HepG2 (cell line): ENCODE results near the gene NFYC. TPM values are rescaled to one million over a fixed set of nuclear protein-coding genes. Genes with fewer than 3 reads are reported as not detected.

ENCODE experiments used
- ATAC-seq: fragments of 200-7000 bp; cut with Tn5 transposase; 3 replicates; pipeline ENCODE4 v1.9.1; 2020; ENCODE audit warnings: mild to moderate bottlenecking, moderate library complexity
- BruUV-seq: library from RNA; stranded (reverse); fragments of 400-500 nt; replicated peaks from 2 replicates; lab custom pipeline; 2021; lab: Mats Ljungman, UMichigan
- CTCF ChIA-PET: fragments of 300-600 bp; formaldehyde crosslinking; extraction: SDS; loops from one replicate; lab custom pipeline; 2021; ENCODE audit warnings: low total read pairs, inconsistent platforms, low intra/inter-chr PET ratio; lab: Yijun Ruan, JAX
- POLR2A ChIA-PET: fragments of 350-600 bp; sonication (Branson Sonifier 250); formaldehyde crosslinking; loops from one replicate; lab custom pipeline; 2020; ENCODE audit warnings: antibody characterized with exemption, inconsistent platforms; lab: Yijun Ruan, JAX
- DNase-seq: peaks from one replicate; pipeline ENCODE4 v3.0.0-alpha.2; 2015; ENCODE audit warnings: low spot score
- FAIRE-seq: peaks from 3 replicates; lab custom pipeline; 2011; peaks lifted over from hg19 to GRCh38; lab: Jason Lieb, UNC
- H2AFZ ChIP-seq: one replicate; pipeline ENCODE4 v1.6.1; 2011; ENCODE audit warnings: low read length, inconsistent platforms
- H3K27ac ChIP-seq: fragments of 300-600 bp; 3 replicates; pipeline ENCODE4 v1.8.0; 2011; ENCODE audit warnings: mixed run types, mild to moderate bottlenecking, mixed read lengths, low read length, inconsistent platforms; ENCODE audit not compliant: insufficient read depth; ENCODE audit errors: extremely low read length
- H3K27me3 ChIP-seq, 2 experiments: fragments of 200-600 bp in 1 of 2; 2 replicates in 1 of 2; 3 replicates in 1 of 2; pipeline versions ENCODE4 v1.6.0 to v1.8.0; 2011; ENCODE audit warnings: low read length in 2 of 2, mild to moderate bottlenecking in 2 of 2, moderate library complexity in 2 of 2, inconsistent platforms in 1 of 2; ENCODE audit not compliant: insufficient read depth in 2 of 2, control insufficient read depth in 1 of 2
- H3K36me3 ChIP-seq, 2 experiments: fragments of 200-600 bp in 1 of 2; replicated peaks in 1 of 2; 2 replicates in 1 of 2; 3 replicates in 1 of 2; pipeline versions ENCODE4 v1.5.1 to v1.8.0; 2011; ENCODE audit warnings: low read length in 2 of 2, inconsistent platforms in 1 of 2; ENCODE audit not compliant: insufficient read depth in 2 of 2, control insufficient read depth in 1 of 2
- H3K4me1 ChIP-seq: 2 replicates; pipeline ENCODE4 v1.5.1; 2012; ENCODE audit warnings: low read length, inconsistent platforms; ENCODE audit not compliant: insufficient read depth
- H3K4me2 ChIP-seq: 2 replicates; pipeline ENCODE4 v1.6.0; 2011; ENCODE audit warnings: low read depth, low read length, inconsistent platforms
- H3K4me3 ChIP-seq, 3 experiments: fragments of 200-600 bp in 1 of 3; sonication (generic), shearing (Covaris generic) in 1 of 3; replicated peaks in 1 of 3; 2 replicates each; pipeline ENCODE4 v1.5.1; 2011 to 2016; ENCODE audit warnings: low read length in 3 of 3, inconsistent platforms in 2 of 3, low read depth in 2 of 3, mild to moderate bottlenecking in 2 of 3, control low read depth in 1 of 3, mixed read lengths in 1 of 3; ENCODE audit not compliant: insufficient read depth in 1 of 3
- H3K79me2 ChIP-seq: one replicate; pipeline ENCODE4 v1.6.1; 2011; ENCODE audit warnings: low read length, inconsistent platforms; ENCODE audit not compliant: insufficient read depth
- H3K9ac ChIP-seq: 2 replicates; pipeline ENCODE4 v1.6.0; 2011; ENCODE audit warnings: mild to moderate bottlenecking, low read depth, low read length, inconsistent platforms; ENCODE audit not compliant: insufficient read depth
- H3K9me3 ChIP-seq: 2 replicates; pipeline ENCODE4 v1.5.1; 2012; ENCODE audit warnings: mild to moderate bottlenecking, low read length
- H4K20me1 ChIP-seq: 2 replicates; pipeline ENCODE4 v1.6.0; 2011; ENCODE audit warnings: inconsistent platforms, mild to moderate bottlenecking, low read length, moderate library complexity; ENCODE audit not compliant: insufficient read depth
- ARID3A ChIP-seq: IDR thresholded peaks from 2 replicates; pipeline ENCODE4 v1.6.1; 2012; ENCODE audit warnings: low read depth, low read length, improper control_type of control experiment
- HBP1 ChIP-seq: IDR thresholded peaks from 2 replicates; pipeline ENCODE4 v1.6.1; 2016; ENCODE audit warnings: low read depth, control low read depth
- HNF1B ChIP-seq: sonication (generic); formaldehyde crosslinking; IDR thresholded peaks from 2 replicates; pipeline ENCODE4 v1.5.1; 2020; ENCODE audit warnings: mild to moderate bottlenecking, moderate library complexity, missing genetic modification reagents
- MED1 ChIP-seq: sonication (generic); formaldehyde crosslinking; IDR thresholded peaks from 2 replicates; pipeline ENCODE4 v1.4.0; 2020; ENCODE audit warnings: missing genetic modification reagents
- MTF2 ChIP-seq: sonication (generic); formaldehyde crosslinking; IDR thresholded peaks from 2 replicates; pipeline ENCODE4 v1.5.0; 2020; ENCODE audit warnings: missing genetic modification reagents, borderline replicate concordance
- NFRKB ChIP-seq: fragments of 450-650 bp; IDR thresholded peaks from 2 replicates; pipeline ENCODE4 v1.6.1; 2017
- STAT5B ChIP-seq: sonication (generic); formaldehyde crosslinking; IDR thresholded peaks from 2 replicates; pipeline ENCODE4 v1.4.0; 2020; ENCODE audit warnings: missing genetic modification reagents
- TMF1 ChIP-seq: sonication (generic); formaldehyde crosslinking; IDR thresholded peaks from 2 replicates; pipeline ENCODE4 v1.8.1; 2022; ENCODE audit warnings: low read depth, missing genetic modification reagents
- XRCC5 ChIP-seq: fragments of 200-400 bp; formaldehyde crosslinking; optimal IDR thresholded peaks from 2 replicates; pipeline ENCODE3; 2017; ENCODE audit warnings: mild to moderate bottlenecking, low read length
- ZNF12 ChIP-seq: sonication (generic); formaldehyde crosslinking; IDR thresholded peaks from 2 replicates; pipeline ENCODE4 v1.5.0; 2020; ENCODE audit warnings: missing genetic modification reagents
- ZNF263 ChIP-seq: sonication (generic); formaldehyde crosslinking; IDR thresholded peaks from 2 replicates; pipeline ENCODE4 v1.4.0; 2020; ENCODE audit warnings: missing genetic modification reagents
- ZNF770 ChIP-seq: sonication (generic); formaldehyde crosslinking; IDR thresholded peaks from 2 replicates; pipeline ENCODE4 v1.5.0; 2020; ENCODE audit warnings: mild to moderate bottlenecking, missing genetic modification reagents
- ZSCAN12 ChIP-seq: sonication (generic); formaldehyde crosslinking; IDR thresholded peaks from 2 replicates; pipeline ENCODE4 v1.9.0; 2021; ENCODE audit warnings: mild to moderate bottlenecking, missing genetic modification reagents
- WGBS: methylation state at CpG from one replicate; pipeline ENCODE4 v1.1.6; 2017; ENCODE audit warnings: low lambda C conversion rate; 5-methylcytosine and 5-hydroxymethylcytosine counted together
- in situ Hi-C: cut with HindIII; loops from 2 replicates; pipeline ENCODE4 v1.10.0; 2017; ENCODE audit warnings: low pct_unique_long_range_greater_than_20kb; ENCODE audit not compliant: extremely low pct_ligation_motif_present
- intact Hi-C: fragments of 100-400 bp; cut with micrococcal nuclease; formaldehyde crosslinking; loops from one replicate; pipeline ENCODE4 v1.10.0; 2022; ENCODE audit not compliant: unreplicated experiment
- polyA plus RNA-seq, 8 experiments: library from polyadenylated mRNA; depleted of rRNA in 3 of 8; stranded (reverse) in 7 of 8; unstranded in 1 of 8; fragments of >200 nt; fragmentation: Illumina TruSeq in 4 of 8; extraction: Trizol in 4 of 8; gene quantifications; 2 replicates each; pipeline versions ENCODE4 v1.2.1 to v1.2.3, GENCODE V29; 2011 to 2016; ENCODE audit warnings: low read depth in 4 of 8, missing spikeins in 1 of 8, mixed read lengths in 1 of 8; ENCODE audit not compliant: insufficient read depth in 1 of 8
- total RNA-seq, 5 experiments: library from RNA; depleted of rRNA; stranded (reverse); fragments of >200 nt; fragmentation: Illumina TruSeq; extraction: Trizol; gene quantifications; 2 replicates each; pipeline ENCODE4 v1.2.3, GENCODE V29; 2016; ENCODE audit warnings: low read depth in 1 of 5

Gene NFYC
- total and polyA plus RNA-seq, 2 of the 13 experiments (the other 11 are each of a cell fraction or from before 2014, with no cell fraction given), result 33.9 to 73.7 TPM

DNA sequence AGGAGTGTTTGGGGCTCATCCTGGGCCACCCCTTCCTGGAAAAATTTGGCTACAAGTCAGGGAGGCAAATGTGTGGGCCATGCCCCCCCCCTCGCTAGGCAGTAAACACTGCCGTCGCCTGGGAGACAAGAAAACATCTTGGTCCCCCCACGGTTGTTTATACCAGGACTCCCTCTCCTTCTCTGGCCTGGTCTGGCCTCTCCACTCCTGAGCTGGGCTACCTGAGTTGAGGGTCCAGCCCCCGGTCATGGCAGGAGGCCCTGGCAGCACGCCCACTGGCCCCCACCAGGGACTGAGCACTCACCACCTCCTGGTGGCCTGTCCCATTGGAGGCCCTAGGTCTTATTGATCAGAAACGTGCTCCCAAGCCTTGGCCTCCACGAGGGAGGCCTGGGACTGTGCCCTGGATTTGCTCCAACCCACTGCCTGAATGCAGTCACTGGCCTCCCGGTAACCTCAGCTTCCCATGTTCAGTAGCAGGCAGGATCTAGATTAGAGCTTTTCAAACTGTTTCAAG is 107.9 kb downstream of the NFYC start:
- FAIRE-seq, result no peak

More for the DNA sequence above, 107.9 kb downstream of the NFYC start:
- H3K36me3 ChIP-seq, result no peaks in the 10 kb centered on the region
- ATAC-seq, result no peak
- TF ChIP-seq STAT5B (CRISPR knock-in tag) (no peak), ZNF263 (CRISPR knock-in tag) (0 out of 2 replicates have a peak, but pooled peaks have one; percentile 42), ARID3A (no peak), ZNF770 (CRISPR knock-in tag) (peak; percentile 59; the same call in 1 of the 2 replicates), NFRKB (no peak), HNF1B (CRISPR knock-in tag) (no peak), MTF2 (CRISPR knock-in tag) (no peak), XRCC5 (no peak), TMF1 (no peak), ZNF12 (CRISPR knock-in tag) (no peak), MED1 (CRISPR knock-in tag) (no peak), ZSCAN12 (no peak), HBP1 (CRISPR knock-in tag) (no peak)
- H3K4me2 ChIP-seq, result no peak overlapping the region
- POLR2A ChIA-PET, result no interaction called here
- CTCF ChIA-PET, result no interaction called here
- intact Hi-C loops, result loop anchor here (10.0 kb wide), 1 partner anchor 45 kb away; no protein-coding TSS in a partner anchor
- H4K20me1 ChIP-seq, result no peaks in the 10 kb centered on the region
- H3K4me3 ChIP-seq, result no peak overlapping the region
- in situ Hi-C loops, result no loop called here
- H3K4me1 ChIP-seq, result peaks cover 42% of the 10 kb centered on the region
- BruUV-seq, result no TSS peak
- no peak overlapping the region for H3K27ac ChIP-seq
- DNase-seq, result no peak
- no peaks in the 10 kb centered on the region for H3K79me2 ChIP-seq
- no peaks in the 10 kb centered on the region for H3K9me3 ChIP-seq
- H3K27me3 ChIP-seq, result peaks cover 0 to 29% of the 10 kb centered on the region in 2 experiments; a peak in 4 of 5 replicates
- 43% methylated on average over 7 of the region's 9 CpGs for WGBS
- no peak overlapping the region for H3K9ac ChIP-seq
- H2AFZ ChIP-seq, result no peak overlapping the region
